NCI-H446 treated with DMSO at 0.1 percent for 48 hours (cell line): ENCODE data around the gene PEMT.
"Not testable (repeated sequence)": the region's sequence is repeated elsewhere in the genome, so short reads cannot be mapped to it uniquely, and the experiment has no call there.

Experiments used
- DNase-seq: peaks from one replicate; lab custom pipeline; 2025; lab: John Stamatoyannopoulos, UW

PEMT gene

DNA sequence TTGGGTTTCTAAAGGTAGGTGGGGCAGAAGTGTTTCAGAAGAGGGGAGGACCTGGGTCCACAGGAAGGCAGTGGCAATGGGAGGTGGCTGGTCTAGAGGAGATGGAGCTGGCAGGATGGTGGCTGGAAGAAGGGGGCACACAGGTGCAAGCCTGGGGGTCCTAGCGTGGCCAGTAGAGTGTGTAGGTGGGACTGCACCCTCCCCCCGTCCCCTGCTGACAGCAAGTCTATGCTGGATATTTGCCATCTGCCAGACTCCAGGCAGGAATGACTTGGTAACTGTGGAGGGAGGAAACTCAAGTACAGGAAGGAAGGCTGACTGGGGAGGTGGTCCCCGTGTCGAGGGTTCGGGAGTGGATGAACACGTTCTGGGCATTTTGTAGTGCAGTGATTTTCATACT, 106.1 kb downstream of the PEMT start:
- DNase-seq = no peak

DNA sequence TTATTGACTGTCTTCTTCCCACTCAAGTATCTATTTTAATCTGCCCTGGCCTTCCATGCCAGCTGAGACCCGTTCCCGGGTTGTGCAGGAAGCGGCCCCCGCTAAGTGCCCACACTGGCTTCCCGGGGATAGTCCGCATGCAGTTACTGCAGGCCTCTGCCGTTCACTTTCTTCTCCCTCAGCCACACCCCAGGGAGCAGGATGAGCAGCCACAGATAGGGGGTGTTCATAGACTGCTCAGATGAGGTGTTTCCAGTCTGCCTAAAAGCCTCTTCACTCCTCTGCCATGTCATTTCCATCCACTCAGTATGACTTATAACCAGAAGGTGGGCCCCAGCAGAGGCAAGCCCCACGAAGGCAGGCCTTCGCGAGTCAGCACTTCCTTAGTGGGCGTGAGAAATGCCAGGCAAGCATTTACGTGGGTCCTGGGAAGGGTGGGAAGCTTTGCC, 107.0 kb downstream of the PEMT start:
- DNase-seq = no peak

DNA sequence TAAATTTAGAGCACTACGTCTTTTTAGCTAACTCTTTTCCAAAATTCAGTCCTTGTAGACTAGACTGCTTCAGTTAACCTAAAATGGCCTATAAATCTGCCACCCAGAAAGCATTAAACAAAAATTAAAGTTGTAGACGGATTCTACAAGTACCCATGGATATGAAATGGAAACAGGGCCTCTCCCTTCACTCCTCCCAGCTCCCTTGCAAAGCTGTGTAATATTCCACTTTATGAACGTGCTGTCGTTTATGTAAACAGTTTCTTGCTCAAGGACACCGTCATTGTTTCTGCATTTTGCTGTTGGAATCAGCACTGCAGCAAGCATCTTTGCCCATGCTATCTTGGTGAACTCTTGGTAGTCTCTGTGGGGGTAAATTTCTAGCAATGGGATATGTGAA, 109.6 kb downstream of the PEMT start:
- DNase-seq = no peak

DNA sequence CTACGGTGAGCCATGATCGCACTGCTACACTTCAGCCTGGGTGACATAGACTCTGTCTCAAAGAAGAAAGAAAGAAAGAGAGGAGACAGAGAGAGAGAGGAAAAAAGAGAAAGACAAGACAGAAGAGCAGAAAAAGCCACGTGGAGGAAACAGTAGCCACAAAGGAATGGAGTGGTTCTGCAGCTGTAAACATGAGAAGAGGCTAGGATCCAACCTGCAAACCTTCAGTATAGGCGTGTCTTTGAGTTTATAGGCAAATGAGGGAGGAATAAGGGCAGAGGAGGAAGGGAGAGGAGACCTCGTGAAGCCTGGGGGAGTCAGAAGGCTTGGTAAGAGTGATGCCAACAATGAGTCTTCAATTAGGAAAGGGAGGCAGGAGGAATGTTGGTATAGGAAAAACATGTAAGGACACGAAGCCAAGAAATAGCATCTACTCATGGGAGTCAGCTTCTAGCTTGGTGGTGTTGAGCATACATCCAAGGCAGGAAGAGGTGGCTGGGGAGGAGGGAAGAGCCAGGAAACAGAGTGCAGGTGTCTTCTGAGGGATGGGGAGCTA, 110.8 kb downstream of the PEMT start:
- DNase-seq = no peak

DNA sequence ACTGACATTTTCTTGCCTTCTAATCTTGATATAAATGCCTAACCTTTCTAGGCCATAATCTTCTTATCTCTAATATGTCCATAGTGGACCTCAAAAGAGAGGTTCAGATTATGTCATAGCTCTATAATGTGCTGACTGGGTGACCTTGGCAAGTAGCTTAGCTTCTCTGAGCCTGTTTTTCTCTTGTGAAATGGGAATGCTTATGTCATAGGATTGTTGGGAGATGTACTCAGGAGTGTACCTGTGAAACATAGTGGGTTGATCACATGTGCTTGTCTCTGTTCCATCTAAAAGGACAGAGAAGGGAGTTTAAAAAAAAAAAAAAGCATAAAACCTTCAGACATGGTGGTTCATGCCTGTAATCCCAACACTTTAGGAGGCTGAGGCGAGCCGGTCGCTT, 112.3 kb downstream of the PEMT start:
- no peak for DNase-seq

DNA sequence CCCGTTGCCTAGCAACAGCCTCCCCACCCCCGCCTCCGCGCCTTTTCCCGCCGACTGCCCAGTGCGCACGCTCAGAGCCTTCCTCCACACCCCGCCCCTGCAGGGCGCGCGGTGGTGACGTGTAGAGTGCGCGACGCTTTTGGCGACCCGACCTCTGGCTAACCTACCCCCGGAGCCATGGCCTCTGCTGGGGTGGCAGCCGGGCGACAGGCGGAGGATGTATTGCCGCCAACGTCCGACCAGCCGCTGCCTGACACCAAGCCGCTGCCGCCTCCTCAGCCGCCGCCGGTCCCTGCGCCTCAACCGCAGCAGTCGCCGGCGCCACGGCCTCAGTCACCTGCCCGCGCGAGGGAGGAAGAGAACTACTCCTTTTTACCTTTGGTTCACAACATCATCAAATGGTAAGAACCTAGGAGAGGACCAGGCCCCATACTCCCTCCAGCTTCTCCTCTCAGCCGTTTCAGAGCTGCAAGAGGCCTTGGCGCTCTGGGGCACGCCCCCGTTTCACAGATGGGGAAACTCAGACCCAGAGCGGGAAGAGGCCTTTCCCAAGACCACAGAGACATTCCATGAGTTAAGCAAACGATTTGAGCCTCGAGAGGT, 114.5 kb downstream of the PEMT start, which contains the start of gene MED9:
MED9 (plus strand) TSS at position 136 of the 603 bp plus-strand sequence; CDS start at position 178, 42 bp downstream.
- DNase-seq = peak; percentile 68

DNA sequence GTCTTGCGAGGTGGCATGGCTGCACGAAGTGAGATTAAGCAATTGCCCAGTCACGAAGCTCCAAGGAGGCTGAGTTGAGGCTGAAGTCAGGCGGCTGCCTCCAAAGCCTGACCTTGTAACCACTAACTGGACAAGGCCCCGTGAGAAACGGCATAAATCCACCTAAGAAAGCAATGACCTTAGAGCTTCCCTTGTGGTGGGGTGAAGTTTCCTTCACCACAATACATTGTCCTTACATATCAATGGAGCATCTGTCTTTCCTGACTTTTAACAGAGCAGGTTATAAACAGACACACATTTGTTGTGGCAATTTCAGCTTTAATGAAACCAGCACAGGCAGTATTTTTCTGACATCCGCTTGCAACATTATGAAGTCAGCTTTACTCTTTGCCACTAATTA, 117.2 kb downstream of the PEMT start:
- no peak for DNase-seq

DNA sequence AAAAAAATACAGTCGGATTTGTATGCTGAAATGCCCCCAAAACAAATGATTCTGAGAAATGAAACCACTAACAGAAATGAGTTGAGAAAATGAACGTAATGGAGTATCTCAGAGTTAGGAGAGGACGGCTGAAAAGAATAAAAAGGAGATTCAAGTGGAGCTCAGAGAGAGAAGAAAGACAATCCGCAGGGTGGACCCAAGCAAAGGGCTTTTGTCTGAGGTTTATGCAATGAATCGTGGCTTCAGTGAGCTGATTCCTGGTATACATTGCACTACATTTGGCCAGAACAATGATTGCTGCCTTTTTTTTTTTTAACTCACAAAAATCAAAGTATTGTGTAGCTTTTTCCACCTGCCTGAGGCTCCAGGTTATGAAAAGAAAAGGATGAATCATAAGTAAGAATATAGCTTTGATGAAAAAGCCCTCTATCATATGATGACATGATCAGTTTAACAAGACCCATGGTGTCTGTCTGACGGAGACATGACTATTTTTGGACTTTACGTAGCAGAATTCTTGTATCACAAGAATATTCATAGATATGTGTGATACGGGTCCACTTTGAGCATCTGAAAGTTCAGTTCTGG, 119.1 kb downstream of the PEMT start:
- no peak for DNase-seq

DNA sequence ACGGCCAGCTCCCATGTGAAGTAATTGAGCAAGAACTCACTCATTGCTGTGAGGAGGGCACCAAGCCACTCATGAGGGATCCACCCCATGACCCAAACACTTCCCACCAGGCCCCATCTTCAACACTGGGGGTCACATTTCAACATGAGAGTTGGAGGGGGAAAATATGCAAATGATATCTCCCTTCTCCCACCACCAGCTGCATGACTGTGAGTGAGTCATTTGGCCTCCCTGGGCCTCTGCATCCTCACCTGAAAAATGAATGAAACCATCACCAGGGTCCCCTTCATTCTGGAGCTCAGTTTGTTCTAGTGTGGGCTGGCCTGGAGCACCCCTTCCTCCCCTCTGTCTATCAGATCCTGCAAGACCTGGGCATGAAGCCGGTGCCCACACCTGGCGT, 121.5 kb downstream of the PEMT start:
- no peak for DNase-seq

DNA sequence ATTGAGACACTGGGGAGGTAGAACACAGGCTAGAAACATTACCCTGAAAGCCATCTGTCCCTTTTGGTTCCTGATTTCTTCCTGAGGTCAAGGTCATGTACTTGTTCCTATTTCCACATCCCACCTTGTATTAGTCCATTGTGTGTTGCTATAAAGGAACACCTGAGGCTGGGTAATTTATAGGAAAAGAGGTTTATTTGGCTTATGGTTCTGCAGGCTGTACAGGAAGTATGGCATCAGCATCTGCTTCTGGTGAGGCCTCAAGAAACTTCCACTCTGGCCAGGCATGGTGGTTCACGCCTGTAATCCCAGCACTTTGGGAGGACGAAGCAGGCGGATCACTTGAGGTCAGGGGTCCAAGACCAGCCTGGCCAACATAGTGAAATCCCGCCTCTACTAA, 122.2 kb downstream of the PEMT start:
- no peak for DNase-seq

DNA sequence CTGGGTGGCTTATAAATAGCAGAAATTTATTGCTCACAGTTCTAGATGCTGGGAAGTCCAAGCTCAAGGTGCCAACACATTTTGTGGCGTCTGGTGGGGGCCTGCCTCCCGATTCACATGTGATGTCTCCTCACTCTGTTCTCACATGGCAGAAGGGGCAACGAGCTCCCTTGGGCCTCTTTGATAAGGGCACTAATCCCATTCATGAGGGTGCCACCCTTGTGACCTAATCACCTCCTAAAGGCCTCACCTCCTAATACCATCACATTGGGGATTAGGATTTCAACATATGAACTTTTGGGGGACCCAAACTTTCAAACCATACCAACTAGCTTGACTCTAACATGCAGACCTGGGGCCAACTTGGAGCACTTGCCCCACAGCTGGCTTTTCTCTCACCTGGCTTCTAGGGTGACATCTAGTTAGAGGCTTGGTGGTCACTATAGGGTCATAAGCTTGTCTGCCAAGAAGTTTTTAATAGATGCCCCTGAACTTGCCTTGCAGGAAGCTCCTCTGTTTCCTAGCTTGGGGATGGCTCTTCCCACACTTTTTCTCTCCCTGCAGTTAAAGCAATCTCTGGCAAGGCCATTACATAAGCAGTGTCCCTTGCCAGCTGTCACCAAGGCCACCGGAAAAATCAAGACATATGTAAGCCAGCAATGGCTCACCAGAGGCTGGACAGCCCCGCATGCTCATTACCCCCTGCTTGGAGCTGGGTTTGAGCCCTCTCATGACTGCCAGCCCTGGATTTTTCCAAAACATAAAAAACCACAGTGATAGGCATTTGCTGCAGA, 123.1 kb downstream of the PEMT start:
- DNase-seq = no peak

DNA sequence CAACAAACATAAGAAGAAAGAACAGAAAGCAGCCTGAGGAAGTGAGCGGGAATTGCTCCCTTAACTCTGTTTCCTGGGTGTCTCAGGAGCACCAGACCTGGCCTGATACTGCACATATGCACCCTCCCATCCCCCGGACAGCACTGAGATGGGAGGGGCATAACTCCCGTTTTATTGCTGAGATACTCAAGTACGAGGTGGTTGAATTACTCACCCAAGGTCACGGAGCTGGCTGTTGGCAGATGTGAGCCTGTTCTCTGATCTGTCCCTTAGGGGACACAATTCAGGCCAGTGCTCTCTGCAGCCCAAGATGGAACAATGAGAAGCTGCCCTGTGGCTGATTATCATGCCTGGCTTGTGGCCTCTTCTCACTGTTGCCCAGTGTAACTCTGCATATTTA, 123.8 kb downstream of the PEMT start:
- no peak for DNase-seq

DNA sequence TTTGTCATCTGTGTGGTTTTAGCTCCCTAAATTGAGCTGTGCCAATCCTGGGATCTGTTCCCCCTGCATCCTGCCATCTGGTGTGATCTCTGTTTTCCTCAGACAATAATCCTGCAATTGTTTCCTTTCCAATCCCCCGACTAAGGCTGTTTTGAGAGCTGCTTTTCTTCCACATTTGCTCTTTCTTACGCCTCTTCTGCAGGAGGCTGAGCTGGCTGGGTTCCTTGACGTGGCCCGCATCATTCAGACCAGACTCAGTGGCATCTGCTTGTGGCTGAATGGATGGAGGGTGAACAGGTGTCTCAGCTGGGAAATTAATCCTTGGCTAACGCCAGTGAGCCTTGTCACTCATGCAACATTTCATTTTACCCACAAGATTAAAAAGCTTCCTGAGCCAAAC, 124.5 kb downstream of the PEMT start:
- peak; percentile 28 for DNase-seq

DNA sequence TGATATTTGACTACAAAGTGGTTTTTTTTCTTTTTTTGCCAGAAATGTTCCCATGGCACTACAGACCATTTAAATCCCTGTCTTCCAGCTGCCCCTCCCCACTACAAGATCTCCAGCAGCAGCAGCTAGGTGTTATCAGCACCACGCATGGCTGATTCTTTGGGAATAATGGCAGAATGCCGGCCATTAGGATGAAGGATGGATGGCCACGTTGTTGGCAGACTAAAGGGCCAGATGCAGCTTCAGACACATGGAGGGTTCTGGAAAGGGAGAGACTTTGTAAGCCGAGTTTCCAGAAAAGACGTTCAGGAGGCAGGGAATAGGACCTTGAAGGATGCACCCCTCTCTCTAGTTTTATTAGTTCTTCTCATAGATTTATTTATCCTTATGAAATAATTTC, 125.0 kb downstream of the PEMT start:
- DNase-seq = peak; percentile 50

DNA sequence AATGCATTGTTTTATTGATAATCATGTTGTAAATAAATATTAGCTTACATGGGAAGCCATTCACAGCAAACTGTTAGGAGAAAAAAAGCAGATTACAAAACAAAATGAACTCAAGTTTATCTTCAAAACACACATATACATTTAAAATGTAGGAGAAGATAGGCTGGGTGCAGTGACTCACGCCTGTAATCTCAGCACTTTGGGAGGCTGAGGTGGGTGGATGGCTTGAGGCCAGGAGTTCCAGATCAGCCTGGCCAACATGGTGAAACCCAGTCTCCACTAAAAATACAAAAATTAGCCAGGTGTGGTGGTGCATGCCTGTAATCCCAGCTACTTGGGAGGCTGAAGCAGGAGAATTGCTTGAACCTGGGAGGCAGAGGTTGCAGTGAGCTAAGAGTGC, 125.6 kb downstream of the PEMT start:
- not testable (repeated sequence) for DNase-seq

DNA sequence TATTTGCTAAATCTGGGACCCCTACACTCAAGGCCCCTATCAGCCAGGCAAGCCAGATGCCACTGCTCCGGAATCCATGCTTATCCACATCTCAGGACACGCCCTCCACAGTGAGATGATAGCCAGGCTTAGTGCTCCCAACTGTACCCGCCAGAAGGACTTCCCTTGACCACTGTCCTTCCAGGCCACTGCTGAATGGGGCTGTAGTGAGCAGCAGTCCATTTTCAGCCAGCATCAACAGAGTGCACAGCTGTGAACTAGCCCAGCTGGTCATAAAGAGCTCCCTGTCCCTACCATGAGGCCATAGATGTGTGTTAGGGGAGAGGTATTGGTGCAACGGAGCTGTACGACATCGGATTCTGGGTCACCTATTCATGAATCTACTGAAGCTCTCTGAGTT, 127.7 kb downstream of the PEMT start:
- no peak for DNase-seq

DNA sequence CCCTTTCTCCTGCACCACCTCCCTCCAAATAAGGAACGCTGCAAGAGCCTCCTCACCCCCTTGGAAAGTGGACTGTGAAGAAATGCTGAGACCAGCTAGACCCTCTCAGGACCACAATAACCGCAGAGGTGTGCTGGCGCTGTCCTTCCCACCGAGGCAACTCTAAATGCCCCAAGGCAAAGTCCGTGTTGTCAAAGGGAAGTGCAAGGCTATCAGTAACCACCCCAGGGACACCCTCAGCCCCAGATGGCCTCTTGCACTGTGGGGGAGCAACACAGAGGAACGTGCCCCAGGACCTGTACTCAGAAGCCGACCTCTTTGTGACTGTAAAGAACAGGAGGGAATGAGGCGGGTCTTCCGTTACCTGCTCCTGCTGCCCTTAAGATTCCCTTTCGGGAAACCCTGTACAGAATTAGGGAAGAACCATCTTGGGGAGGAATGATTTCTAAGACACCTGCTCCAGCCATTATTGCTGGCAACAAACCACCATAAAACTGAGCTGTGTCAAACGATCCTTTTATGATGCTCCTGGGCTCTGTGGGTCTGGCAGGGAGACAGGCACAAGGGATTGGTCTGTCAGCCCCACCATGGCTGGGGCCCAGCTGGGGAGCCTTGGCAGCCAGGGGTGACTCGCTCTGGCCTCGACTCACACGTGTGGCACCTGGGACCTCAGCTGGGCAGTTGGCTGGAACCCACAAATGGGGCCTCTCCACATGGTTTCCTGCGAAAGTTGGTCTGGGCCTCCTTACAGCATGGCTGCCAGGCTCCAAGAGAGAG, 129.3 kb downstream of the PEMT start:
- no peak for DNase-seq

DNA sequence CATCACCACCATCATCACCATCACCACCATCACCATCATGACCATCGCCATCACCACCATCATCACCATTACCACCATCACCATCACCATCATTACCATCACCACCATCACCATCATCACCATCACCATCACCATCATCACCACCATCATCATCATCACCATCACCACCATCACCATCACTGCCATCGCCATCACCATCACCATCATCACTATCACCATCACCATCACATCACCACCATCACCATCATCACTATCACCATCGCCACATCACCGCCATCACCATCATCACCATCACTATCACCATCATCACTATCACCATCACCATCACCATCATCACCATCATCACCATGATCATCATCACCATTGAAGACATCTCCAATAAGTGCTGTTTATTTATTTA, 131.5 kb downstream of the PEMT start:
- no peak for DNase-seq

DNA sequence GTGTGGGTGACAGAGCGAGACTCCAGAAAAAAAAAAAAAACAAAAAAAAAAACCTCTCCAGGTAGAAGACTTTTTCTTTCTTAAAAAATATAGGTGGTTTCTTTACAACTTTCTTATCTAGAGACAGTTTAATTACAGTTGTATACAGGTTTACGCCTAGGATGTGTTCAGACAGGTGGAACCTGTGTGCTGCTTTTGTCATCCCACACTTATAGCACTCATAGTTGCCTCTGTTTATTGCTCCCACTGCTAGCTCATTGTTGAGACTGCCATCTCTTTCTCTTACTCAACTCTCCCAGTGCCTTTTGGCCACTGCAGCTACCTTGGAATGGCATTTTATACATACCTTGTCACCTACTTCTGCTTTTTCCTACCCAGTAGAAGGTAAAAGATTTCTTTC, 133.8 kb downstream of the PEMT start:
- DNase-seq = no peak

DNA sequence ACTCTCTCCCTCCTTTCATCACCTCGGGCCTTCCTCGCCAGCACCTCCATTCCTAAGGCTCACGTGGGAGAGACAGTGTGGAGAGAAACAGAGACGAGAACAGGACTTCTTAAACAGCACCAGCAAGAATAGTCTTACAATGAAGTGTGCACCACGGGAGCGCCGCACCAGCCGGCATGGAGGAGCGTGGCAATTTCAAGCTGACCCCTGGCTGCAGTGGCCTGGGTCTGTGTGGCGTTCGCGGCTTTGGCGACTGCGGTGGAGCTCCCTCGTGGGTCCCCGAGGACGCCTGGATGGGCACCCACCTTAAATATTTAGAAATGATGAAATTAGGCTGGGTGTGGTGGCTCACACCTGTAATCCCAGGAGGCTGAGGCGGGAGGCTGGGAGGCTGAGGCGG, 135.3 kb downstream of the PEMT start:
- no peak for DNase-seq
